ENCODE data around the gene RRAGA.
A peak's percentile ranks its signal among the peaks of the same experiment; 100 is the strongest.

Gene RRAGA

DNA sequence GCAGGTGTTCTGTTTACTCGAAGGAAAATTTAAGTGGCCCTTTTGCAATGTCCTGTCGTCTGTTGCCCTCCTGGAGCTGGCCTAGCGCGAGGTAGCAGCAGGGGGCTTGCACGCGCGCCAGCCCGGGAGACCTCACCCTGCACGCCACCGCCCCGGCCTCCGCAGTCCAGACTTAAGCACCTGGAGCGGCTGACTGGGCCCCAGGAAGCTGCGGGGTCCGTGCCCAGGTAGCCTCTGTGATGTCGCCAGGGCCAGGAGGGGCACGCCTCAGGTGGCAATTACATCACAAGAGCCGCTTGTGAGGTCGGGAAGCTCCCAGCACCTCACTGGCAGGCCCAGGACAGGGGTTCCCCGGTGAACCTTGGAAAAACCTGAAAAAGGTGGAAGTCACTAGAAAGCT lies 16.2 kb upstream of the RRAGA start, which contains the start of gene SAXO1:
Gene SAXO1, minus strand, starts transcription at position 195 of the 400 bp plus-strand sequence. CDS start 301 bp downstream, outside the sequence.
- no peak within 1 kb of the TSS for H3K4me3 ChIP-seq (ENCODE audit: low read depth, low read length)
- TF ChIP-seq, protein P1, sequence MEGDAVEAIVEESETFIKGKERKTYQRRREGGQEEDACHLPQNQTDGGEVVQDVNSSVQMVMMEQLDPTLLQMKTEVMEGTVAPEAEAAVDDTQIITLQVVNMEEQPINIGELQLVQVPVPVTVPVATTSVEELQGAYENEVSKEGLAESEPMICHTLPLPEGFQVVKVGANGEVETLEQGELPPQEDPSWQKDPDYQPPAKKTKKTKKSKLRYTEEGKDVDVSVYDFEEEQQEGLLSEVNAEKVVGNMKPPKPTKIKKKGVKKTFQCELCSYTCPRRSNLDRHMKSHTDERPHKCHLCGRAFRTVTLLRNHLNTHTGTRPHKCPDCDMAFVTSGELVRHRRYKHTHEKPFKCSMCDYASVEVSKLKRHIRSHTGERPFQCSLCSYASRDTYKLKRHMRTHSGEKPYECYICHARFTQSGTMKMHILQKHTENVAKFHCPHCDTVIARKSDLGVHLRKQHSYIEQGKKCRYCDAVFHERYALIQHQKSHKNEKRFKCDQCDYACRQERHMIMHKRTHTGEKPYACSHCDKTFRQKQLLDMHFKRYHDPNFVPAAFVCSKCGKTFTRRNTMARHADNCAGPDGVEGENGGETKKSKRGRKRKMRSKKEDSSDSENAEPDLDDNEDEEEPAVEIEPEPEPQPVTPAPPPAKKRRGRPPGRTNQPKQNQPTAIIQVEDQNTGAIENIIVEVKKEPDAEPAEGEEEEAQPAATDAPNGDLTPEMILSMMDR (IDR thresholded peaks at IDR 0.05; ENCODE audit: low read depth, low read length), result no peak
- in situ Hi-C loops (cut with HindIII; ENCODE audit: low sequenced_read_pairs), result no loop called here
- DNase-seq (ENCODE audit: low read depth, low spot score), result no peak

DNA sequence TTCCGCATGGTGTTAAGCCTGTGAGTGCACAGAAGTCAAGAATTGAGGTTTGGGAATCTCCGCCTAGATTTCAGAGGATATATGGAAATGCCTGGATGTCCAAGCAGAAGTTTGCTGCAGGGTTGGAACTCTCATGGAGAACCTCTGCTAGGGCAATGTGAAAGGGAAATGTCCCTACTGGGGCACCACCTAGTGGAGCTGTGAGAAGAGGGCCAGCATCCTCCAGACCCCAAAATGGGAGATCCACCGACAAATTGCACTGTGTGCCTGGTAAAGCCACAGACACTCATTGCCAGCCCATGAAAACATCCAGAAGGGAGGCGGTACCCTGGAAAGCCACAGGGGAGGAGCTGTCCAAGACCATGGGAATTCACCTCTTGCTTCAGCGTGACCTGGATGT lies 12.6 kb upstream of the RRAGA start:
- TF ChIP-seq, protein P1 (IDR thresholded peaks at IDR 0.05; ENCODE audit: low read depth, low read length), result peak; percentile 28
- in situ Hi-C loops (cut with HindIII; ENCODE audit: low sequenced_read_pairs), result no loop called here
- no peak overlapping the region for H3K4me3 ChIP-seq (ENCODE audit: low read depth, low read length)
- no peak for DNase-seq (ENCODE audit: low read depth, low spot score)

DNA sequence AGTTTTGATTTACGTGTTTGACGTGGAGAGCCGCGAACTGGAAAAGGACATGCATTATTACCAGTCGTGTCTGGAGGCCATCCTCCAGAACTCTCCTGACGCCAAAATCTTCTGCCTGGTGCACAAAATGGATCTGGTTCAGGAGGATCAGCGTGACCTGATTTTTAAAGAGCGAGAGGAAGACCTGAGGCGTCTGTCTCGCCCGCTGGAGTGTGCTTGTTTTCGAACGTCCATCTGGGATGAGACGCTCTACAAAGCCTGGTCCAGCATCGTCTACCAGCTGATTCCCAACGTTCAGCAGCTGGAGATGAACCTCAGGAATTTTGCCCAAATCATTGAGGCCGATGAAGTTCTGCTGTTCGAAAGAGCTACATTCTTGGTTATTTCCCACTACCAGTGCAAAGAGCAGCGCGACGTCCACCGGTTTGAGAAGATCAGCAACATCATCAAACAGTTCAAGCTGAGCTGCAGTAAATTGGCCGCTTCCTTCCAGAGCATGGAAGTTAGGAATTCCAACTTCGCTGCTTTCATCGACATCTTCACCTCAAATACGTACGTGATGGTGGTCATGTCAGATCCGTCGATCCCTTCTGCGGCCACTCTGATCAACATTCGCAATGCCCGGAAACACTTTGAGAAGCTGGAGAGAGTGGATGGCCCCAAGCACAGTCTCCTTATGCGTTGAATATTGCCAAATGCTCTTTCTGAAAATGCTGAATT lies 850 bp downstream of the RRAGA start:
- in situ Hi-C loops (cut with HindIII; ENCODE audit: low sequenced_read_pairs), result no loop called here
- TF ChIP-seq, protein P1 (IDR thresholded peaks at IDR 0.05; ENCODE audit: low read depth, low read length), result no peak
- peak overlapping the region; percentile 71 for H3K4me3 ChIP-seq (ENCODE audit: low read depth, low read length)
- DNase-seq (ENCODE audit: low read depth, low spot score), result peak; percentile 39

DNA sequence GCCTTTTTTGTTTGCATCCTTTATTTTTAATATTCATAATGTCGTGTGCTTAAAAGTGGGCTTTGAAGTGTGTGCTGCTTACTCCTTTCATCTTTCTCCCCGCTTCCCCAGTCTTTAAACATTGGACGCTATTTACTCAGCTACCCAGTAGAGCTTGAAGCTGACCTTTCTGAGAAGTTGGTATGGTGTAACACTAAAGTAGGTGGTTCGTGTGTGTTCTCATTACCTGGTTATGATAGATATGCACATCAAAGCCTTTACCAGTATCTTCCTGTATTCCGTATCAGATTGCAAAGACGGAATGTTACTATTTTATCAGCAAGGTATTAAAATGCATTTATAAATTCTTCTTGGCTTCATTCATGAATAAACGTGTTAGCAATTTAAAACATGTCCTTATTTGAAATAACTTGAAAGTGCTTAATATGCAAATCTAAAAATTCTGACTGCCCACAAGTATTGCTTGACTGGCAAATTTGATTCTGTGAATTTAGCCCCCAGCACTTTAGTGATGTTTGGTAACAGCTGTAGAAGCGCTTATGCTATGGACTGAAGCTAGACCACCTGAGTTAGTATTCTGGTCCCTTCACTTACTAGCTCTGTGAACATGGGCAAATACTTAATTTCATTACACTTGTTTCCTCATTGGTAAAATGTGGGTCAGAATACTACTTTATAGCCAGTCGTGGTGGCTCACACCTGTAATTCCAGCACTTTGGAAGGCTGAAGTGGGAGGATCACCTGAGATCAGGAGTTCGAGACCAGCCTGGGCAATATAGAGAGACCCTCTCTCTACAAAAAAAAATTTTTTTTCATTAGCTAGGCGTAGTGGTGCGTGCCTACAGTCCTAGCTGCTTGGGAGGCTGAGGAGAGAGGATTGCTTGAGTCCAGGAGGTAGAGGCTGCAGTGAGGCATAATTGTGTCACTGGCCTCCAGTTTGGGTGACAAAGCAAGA lies 1.7 kb downstream of the RRAGA start:
- in situ Hi-C loops (cut with HindIII; ENCODE audit: low sequenced_read_pairs), result no loop called here
- H3K4me3 ChIP-seq (ENCODE audit: low read depth, low read length), result peak overlapping the region; percentile 71
- peak; percentile 14 for DNase-seq (ENCODE audit: low read depth, low spot score)
- TF ChIP-seq, protein P1 (IDR thresholded peaks at IDR 0.05; ENCODE audit: low read depth, low read length), result no peak

DNA sequence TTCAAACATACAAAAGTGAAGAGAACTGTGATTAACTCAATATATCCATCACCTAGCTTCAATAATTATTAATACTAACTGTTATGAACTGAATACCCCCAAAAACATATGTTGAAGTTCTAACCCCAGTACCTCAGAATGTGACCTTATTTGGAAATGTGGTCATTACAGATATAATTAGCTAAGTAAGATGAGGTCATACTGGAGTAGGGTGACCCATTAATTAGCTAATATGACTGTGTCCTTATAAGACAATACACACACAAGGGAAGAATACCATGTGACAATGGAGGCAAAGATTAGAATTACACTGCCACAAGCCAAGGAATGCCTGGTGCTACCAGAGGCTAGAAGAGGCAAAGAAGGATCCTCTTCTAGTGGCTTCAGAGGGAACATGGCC lies 7.8 kb downstream of the RRAGA start:
- no peak for DNase-seq (ENCODE audit: low read depth, low spot score)
- TF ChIP-seq, protein P1 (IDR thresholded peaks at IDR 0.05; ENCODE audit: low read depth, low read length), result no peak
- H3K4me3 ChIP-seq (ENCODE audit: low read depth, low read length), result no peak overlapping the region
- in situ Hi-C loops (cut with HindIII; ENCODE audit: low sequenced_read_pairs), result no loop called here

DNA sequence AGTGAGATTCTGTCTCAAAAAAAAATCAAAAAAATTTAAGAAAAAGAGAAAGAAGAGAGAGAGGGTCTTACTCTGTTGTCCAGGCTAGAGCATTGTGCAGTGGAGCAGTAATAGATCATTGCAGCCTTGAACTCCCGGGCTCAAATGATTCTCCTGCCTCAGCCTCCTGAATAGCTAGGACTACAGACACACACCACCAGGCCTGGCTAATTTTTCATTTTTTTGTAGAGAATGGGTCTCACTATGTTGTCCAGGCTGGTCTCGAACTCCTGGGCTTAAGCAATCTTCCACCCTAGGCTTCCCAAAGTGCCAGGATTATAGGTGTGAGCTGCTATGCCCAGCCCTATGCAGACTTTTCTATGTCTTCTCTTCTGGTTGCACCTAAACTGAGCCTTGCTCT lies 25.0 kb downstream of the RRAGA start:
- TF ChIP-seq, protein P1 (IDR thresholded peaks at IDR 0.05; ENCODE audit: low read depth, low read length), result no peak

More for the DNA sequence above, 25.0 kb downstream of the RRAGA start:
- no peak for DNase-seq (ENCODE audit: low read depth, low spot score)
- in situ Hi-C loops (cut with HindIII; ENCODE audit: low sequenced_read_pairs), result no loop called here
- H3K4me3 ChIP-seq (ENCODE audit: low read depth, low read length), result no peak overlapping the region
